ENCODE data around the gene APBB1IP. TPM values are rescaled to one million over a fixed set of nuclear protein-coding genes. Genes with fewer than 3 reads are reported as not detected.
"Not testable (repeated sequence)": the region's sequence is repeated elsewhere in the genome, so short reads cannot be mapped to it uniquely, and the experiment has no call there.

Gene APBB1IP
- total RNA-seq, 2 experiments from 2014 or later = 44.5 to 45.6 TPM

DNA sequence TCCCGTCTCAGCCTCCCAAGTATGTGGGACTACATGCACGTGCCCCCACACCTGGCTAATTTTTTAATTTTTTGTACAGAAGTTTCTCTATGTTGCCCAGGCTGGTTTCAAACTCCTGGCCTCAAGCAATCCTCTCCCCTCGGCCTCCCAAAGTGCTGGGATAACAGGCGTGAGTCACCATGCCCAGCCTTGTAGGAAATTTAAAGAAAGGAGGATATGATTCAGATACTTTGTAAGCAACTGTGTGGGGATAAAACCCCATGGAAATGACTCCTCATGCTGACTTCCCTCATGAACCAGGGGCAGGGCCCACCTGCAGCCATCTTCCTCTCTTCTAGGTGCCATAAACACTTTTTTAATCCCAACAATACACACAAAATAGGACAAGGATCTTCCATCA, 50.2 kb downstream of the APBB1IP start:
- Histone ChIP-seq H3K36me3 (ENCODE audit: insufficient read depth, low read length) (peaks cover 26% of the 10 kb centered on the region), H3K27me3 (ENCODE audit: control insufficient read depth in 1 of 2, insufficient read depth in 2 of 2, low read length in 2 of 2) (no peaks in the 10 kb centered on the region), H3K4me3 (ENCODE audit: low read length) (no peak overlapping the region), H3K9me3 (ENCODE audit: control insufficient read depth in 1 of 2, insufficient read depth in 1 of 2, low read length in 2 of 2) (no peaks in the 10 kb centered on the region), H3K4me1 (ENCODE audit: insufficient read depth, low read length) (peaks cover 51% of the 10 kb centered on the region), H3K27ac (ENCODE audit: low read depth in 1 of 2, low read length in 2 of 2) (peak overlapping the region; percentile 82 to 87)
- peaks cover 36% of the 10 kb centered on the region for H3K36me3 Mint-ChIP-seq (ENCODE audit: low read depth)
- peak overlapping the region; percentile 75 for H3K4me3 Mint-ChIP-seq
- peak in 2 of 14 experiments; percentile 28 to 52 for DNase-seq
- no peaks in the 10 kb centered on the region for H3K9me3 Mint-ChIP-seq
- H3K27me3 Mint-ChIP-seq = no peaks in the 10 kb centered on the region
- ChIA-PET CTCF (interaction anchor here (1.4 kb wide), 1 partner anchor 40 kb away, joined by 3 read pairs; no protein-coding TSS in a partner anchor), POLR2A (interaction anchor here (1.6 to 2.7 kb wide), 3 partner anchors 15 to 50 kb away, joined by 6 to 24 read pairs (median 7); partner anchors contain the start of gene APBB1IP)
- ATAC-seq (ENCODE audit: poor library complexity) = no peak
- TF ChIP-seq, protein P1, sequence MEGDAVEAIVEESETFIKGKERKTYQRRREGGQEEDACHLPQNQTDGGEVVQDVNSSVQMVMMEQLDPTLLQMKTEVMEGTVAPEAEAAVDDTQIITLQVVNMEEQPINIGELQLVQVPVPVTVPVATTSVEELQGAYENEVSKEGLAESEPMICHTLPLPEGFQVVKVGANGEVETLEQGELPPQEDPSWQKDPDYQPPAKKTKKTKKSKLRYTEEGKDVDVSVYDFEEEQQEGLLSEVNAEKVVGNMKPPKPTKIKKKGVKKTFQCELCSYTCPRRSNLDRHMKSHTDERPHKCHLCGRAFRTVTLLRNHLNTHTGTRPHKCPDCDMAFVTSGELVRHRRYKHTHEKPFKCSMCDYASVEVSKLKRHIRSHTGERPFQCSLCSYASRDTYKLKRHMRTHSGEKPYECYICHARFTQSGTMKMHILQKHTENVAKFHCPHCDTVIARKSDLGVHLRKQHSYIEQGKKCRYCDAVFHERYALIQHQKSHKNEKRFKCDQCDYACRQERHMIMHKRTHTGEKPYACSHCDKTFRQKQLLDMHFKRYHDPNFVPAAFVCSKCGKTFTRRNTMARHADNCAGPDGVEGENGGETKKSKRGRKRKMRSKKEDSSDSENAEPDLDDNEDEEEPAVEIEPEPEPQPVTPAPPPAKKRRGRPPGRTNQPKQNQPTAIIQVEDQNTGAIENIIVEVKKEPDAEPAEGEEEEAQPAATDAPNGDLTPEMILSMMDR (IDR thresholded peaks at IDR 0.05) = no peak
- intact Hi-C loops (cut with DNase I, micrococcal nuclease) = loop anchor here in 1 of 2 experiments (5.0 kb wide), 1 partner anchor 51 kb away; the partner anchor contains the start of gene APBB1IP
- H3K27ac Mint-ChIP-seq = peak overlapping the region; percentile 94
- H3K4me1 Mint-ChIP-seq (ENCODE audit: low read depth) = peaks cover 67% of the 10 kb centered on the region

DNA sequence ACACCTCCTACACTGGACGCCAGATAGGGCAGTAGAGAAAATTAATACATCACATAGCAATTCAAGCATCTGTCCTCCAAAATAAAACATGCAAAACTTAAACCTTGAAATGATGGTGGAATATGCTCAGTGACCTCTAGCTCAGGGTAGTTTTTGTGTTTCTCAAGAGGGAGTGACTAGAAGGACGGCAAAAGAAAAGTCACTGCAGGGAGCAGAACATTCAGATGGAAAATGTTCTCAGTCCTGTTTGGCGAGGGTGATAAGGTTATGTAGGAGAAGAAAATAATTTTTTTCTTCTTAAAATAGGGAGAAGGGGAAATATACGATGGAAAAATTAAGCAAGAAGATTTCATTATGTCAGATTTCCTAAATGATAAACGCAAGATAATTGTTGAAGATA, 50.9 kb downstream of the APBB1IP start:
- DNase-seq (no peak), ATAC-seq (ENCODE audit: poor library complexity) (no peak)
- Histone ChIP-seq H3K27ac (ENCODE audit: low read depth in 1 of 2, low read length in 2 of 2) (peak overlapping the region in 1 of 2 donors; percentile 82), H3K9me3 (ENCODE audit: control insufficient read depth in 1 of 2, insufficient read depth in 1 of 2, low read length in 2 of 2) (no peaks in the 10 kb centered on the region), H3K4me1 (ENCODE audit: insufficient read depth, low read length) (peaks cover 45% of the 10 kb centered on the region), H3K27me3 (ENCODE audit: control insufficient read depth in 1 of 2, insufficient read depth in 2 of 2, low read length in 2 of 2) (no peaks in the 10 kb centered on the region), H3K36me3 (ENCODE audit: insufficient read depth, low read length) (peaks cover 33% of the 10 kb centered on the region), H3K4me3 (ENCODE audit: low read length) (no peak overlapping the region)
- peaks cover 60% of the 10 kb centered on the region for H3K4me1 Mint-ChIP-seq (ENCODE audit: low read depth)
- H3K27me3 Mint-ChIP-seq = no peaks in the 10 kb centered on the region
- intact Hi-C loops (cut with DNase I, micrococcal nuclease) = loop anchor here in 1 of 2 experiments (5.0 kb wide), 1 partner anchor 52 kb away; the partner anchor contains the start of gene APBB1IP
- no peaks in the 10 kb centered on the region for H3K9me3 Mint-ChIP-seq
- H3K4me3 Mint-ChIP-seq = peak overlapping the region; percentile 75
- ChIA-PET POLR2A (interaction anchor here (1.0 to 2.5 kb wide), 2 partner anchors 11 to 47 kb away, joined by 3 to 6 read pairs; no protein-coding TSS in a partner anchor), CTCF (interaction anchor here (0.6 to 1.4 kb wide), 2 partner anchors 14 to 40 kb away, joined by 3 to 4 read pairs; no protein-coding TSS in a partner anchor)
- H3K27ac Mint-ChIP-seq = peak overlapping the region; percentile 94
- peaks cover 44% of the 10 kb centered on the region for H3K36me3 Mint-ChIP-seq (ENCODE audit: low read depth)
- TF ChIP-seq, protein P1 (IDR thresholded peaks at IDR 0.05) = no peak

DNA sequence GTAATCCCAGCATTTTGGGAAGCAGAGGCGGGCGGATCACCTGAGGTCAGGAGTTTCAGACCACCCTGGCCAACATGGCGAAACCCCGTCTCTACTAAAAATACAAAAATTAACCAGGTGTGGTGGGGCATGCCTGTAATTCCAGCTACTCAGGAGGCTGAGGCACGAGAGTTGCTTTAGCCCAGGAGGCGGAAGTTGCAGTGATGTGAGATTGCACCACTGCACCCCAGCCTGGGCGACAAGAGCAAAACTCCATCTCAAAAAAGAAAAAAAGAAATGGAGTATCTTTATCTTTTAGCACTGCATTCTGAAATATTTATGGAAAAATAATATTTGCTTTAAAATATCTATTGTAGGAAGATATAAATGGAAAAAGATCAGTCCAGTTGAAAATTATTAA, 52.2 kb downstream of the APBB1IP start:
- DNase-seq; H3K9me3 ChIP-seq (ENCODE audit: control insufficient read depth in 1 of 2, insufficient read depth in 1 of 2, low read length in 2 of 2); H3K27me3 ChIP-seq (ENCODE audit: control insufficient read depth in 1 of 2, insufficient read depth in 2 of 2, low read length in 2 of 2); intact Hi-C loops (cut with DNase I, micrococcal nuclease); H3K27me3 Mint-ChIP-seq; H3K4me3 Mint-ChIP-seq; H3K9me3 Mint-ChIP-seq; H3K4me3 ChIP-seq (ENCODE audit: low read length); H3K27ac ChIP-seq (ENCODE audit: low read depth in 1 of 2, low read length in 2 of 2); ATAC-seq (ENCODE audit: poor library complexity): not testable (repeated sequence)
- Mint-ChIP-seq H3K4me1 (ENCODE audit: low read depth) (peaks cover 53% of the 10 kb centered on the region), H3K27ac (peak overlapping the region; percentile 94), H3K36me3 (ENCODE audit: low read depth) (peaks cover 54% of the 10 kb centered on the region)
- peaks cover 37% of the 10 kb centered on the region for H3K4me1 ChIP-seq (ENCODE audit: insufficient read depth, low read length)
- POLR2A ChIA-PET = interaction anchor here (0.7 to 2.5 kb wide), 3 partner anchors 30 to 48 kb away, joined by 3 to 6 read pairs (median 4); no protein-coding TSS in a partner anchor
- CTCF ChIA-PET = interaction anchor here (1.4 kb wide), 1 partner anchor 42 kb away, joined by 4 read pairs; no protein-coding TSS in a partner anchor
- H3K36me3 ChIP-seq (ENCODE audit: insufficient read depth, low read length) = peaks cover 44% of the 10 kb centered on the region

All from CD4-positive, alpha-beta T cell (primary cell).